Measurements from ENCODE around the gene LRCH1. TPM values are rescaled to one million over a fixed set of nuclear protein-coding genes. Genes with fewer than 3 reads are reported as not detected.

The LRCH1 gene
- total RNA-seq, 1 experiment from 2014 or later: 10.5 TPM

DNA sequence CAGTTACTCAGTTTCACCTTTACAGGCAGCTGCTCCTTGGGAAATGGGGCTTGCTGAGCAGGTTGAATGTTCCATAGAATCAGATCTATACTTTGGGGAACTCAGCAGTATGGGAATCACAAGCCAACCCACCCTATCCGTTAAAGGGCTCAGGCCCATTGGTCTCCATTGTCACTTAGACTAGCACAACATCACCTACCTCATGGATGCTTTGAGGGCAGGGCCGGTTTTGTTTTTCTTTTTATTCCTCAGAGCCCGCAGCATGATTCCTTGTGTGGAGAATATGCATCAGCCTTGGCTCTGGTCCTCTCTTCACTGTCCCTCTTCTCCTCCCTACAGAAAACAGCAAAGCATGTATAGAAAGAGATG lies 48.0 kb downstream of the LRCH1 start:
- Histone ChIP-seq H3K27me3 (ENCODE audit: insufficient read depth, low read depth) (no peaks in the 10 kb centered on the region), H3K9me3 (ENCODE audit: insufficient read depth, low read depth) (no peaks in the 10 kb centered on the region), H2AFZ (no peak overlapping the region), H3K4me2 (peak overlapping the region; percentile 24; the same call in 1 of the 2 replicates), H3K79me2 (ENCODE audit: low read depth) (peaks cover 59% of the 10 kb centered on the region), H4K20me1 (ENCODE audit: insufficient read depth) (no peaks in the 10 kb centered on the region), H3K27ac (peak overlapping the region; percentile 76), H3F3A (ENCODE audit: insufficient read depth, low read depth) (peaks cover 21% of the 10 kb centered on the region), H3K4me3 (no peak overlapping the region), H3K4me1 (replicated peaks; ENCODE audit: insufficient read depth) (peaks cover 28% of the 10 kb centered on the region), H3K36me3 (ENCODE audit: low read depth) (no peaks in the 10 kb centered on the region), H3K9me2 (ENCODE audit: insufficient read depth) (no peaks in the 10 kb centered on the region)
- intact Hi-C loops (cut with micrococcal nuclease; ENCODE audit: unreplicated experiment): no loop called here
- no peak for DNase-seq
- TF ChIP-seq EZH2 (IDR thresholded peaks at IDR 0.05; ENCODE audit: low read depth): no peak
- TF ChIP-seq, protein P1, sequence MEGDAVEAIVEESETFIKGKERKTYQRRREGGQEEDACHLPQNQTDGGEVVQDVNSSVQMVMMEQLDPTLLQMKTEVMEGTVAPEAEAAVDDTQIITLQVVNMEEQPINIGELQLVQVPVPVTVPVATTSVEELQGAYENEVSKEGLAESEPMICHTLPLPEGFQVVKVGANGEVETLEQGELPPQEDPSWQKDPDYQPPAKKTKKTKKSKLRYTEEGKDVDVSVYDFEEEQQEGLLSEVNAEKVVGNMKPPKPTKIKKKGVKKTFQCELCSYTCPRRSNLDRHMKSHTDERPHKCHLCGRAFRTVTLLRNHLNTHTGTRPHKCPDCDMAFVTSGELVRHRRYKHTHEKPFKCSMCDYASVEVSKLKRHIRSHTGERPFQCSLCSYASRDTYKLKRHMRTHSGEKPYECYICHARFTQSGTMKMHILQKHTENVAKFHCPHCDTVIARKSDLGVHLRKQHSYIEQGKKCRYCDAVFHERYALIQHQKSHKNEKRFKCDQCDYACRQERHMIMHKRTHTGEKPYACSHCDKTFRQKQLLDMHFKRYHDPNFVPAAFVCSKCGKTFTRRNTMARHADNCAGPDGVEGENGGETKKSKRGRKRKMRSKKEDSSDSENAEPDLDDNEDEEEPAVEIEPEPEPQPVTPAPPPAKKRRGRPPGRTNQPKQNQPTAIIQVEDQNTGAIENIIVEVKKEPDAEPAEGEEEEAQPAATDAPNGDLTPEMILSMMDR (conservative IDR thresholded peaks at IDR 0.05): no peak
- POLR2A ChIA-PET (ENCODE audit: unreplicated experiment): interaction anchor here (0.5 kb wide), 1 partner anchor 29 kb away, joined by 3 read pairs; no protein-coding TSS in a partner anchor
- CTCF ChIA-PET: no interaction called here
- no TSS peak for BruUV-seq (replicated peaks)

GRCh38 chr13:46602531-46602930 lies 49.6 kb downstream of the LRCH1 start:
- intact Hi-C loops (cut with micrococcal nuclease; ENCODE audit: unreplicated experiment): no loop called here
- Histone ChIP-seq H3K27me3 (ENCODE audit: insufficient read depth, low read depth) (no peaks in the 10 kb centered on the region), H3K4me2 (no peak overlapping the region), H4K20me1 (ENCODE audit: insufficient read depth) (no peaks in the 10 kb centered on the region), H3K27ac (no peak overlapping the region), H3K36me3 (ENCODE audit: low read depth) (no peaks in the 10 kb centered on the region), H3F3A (ENCODE audit: insufficient read depth, low read depth) (peaks cover 13% of the 10 kb centered on the region), H3K79me2 (ENCODE audit: low read depth) (peaks cover 48% of the 10 kb centered on the region), H3K9me2 (ENCODE audit: insufficient read depth) (no peaks in the 10 kb centered on the region), H3K9me3 (ENCODE audit: insufficient read depth, low read depth) (no peaks in the 10 kb centered on the region), H2AFZ (no peak overlapping the region), H3K4me1 (replicated peaks; ENCODE audit: insufficient read depth) (peaks cover 24% of the 10 kb centered on the region), H3K4me3 (no peak overlapping the region)
- no peak for DNase-seq
- no TSS peak for BruUV-seq (replicated peaks)
- CTCF ChIA-PET: no interaction called here
- TF ChIP-seq EZH2 (IDR thresholded peaks at IDR 0.05; ENCODE audit: low read depth): no peak
- TF ChIP-seq, protein P1 (conservative IDR thresholded peaks at IDR 0.05): no peak
- POLR2A ChIA-PET (ENCODE audit: unreplicated experiment): no interaction called here

DNA sequence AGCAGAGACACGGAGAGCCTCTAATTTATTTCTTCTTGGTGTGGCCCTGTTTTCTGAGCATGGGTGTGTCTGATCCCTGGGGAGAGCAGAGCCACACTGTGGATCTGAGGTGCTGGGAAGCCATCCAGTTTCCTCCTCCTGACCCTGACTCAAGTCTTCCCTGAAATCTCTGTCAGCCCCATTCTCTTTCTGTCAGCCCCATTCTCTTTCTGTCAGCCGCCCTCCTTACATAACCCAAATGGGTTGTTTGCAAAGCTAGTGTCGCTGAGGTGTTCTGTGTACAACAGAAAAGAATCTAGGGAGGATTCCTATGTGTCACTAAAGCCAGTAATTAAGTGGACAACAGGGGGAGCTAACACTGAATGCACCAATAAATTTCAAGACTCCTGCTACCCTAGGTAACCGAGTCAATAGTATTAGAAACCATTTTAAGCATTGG lies 50.2 kb downstream of the LRCH1 start:
- H3K36me3 ChIP-seq (ENCODE audit: low read depth): no peaks in the 10 kb centered on the region
- intact Hi-C loops (cut with micrococcal nuclease; ENCODE audit: unreplicated experiment): no loop called here
- DNase-seq: no peak
- POLR2A ChIA-PET (ENCODE audit: unreplicated experiment): no interaction called here
- peaks cover 24% of the 10 kb centered on the region for H3K4me1 ChIP-seq (replicated peaks; ENCODE audit: insufficient read depth)
- peaks cover 41% of the 10 kb centered on the region for H3K79me2 ChIP-seq (ENCODE audit: low read depth)
- no peaks in the 10 kb centered on the region for H3K9me3 ChIP-seq (ENCODE audit: insufficient read depth, low read depth)
- no peak overlapping the region for H3K4me2 ChIP-seq
- no peaks in the 10 kb centered on the region for H4K20me1 ChIP-seq (ENCODE audit: insufficient read depth)
- H3K4me3 ChIP-seq: no peak overlapping the region
- H2AFZ ChIP-seq: no peak overlapping the region
- H3K9me2 ChIP-seq (ENCODE audit: insufficient read depth): no peaks in the 10 kb centered on the region
- peaks cover 13% of the 10 kb centered on the region for H3F3A ChIP-seq (ENCODE audit: insufficient read depth, low read depth)
- H3K27me3 ChIP-seq (ENCODE audit: insufficient read depth, low read depth): no peaks in the 10 kb centered on the region
- no peak overlapping the region for H3K27ac ChIP-seq
- no TSS peak for BruUV-seq (replicated peaks)
- CTCF ChIA-PET: no interaction called here
- TF ChIP-seq, protein P1 (conservative IDR thresholded peaks at IDR 0.05): no peak
- no peak for TF ChIP-seq EZH2 (IDR thresholded peaks at IDR 0.05; ENCODE audit: low read depth)

All from PC-9 (cell line).